GM23338 (cell line): ENCODE measurements around the gene TWF2. TPM values are rescaled to one million over a fixed set of nuclear protein-coding genes. Genes with fewer than 3 reads are reported as not detected.

ENCODE experiments used
- ATAC-seq: fragments of 200-7000 bp; cut with Tn5 transposase; 3 replicates; pipeline ENCODE4 v1.9.1; 2020
- DNase-seq: peaks from one replicate; pipeline ENCODE4 v3.0.0-alpha.2; 2015; ENCODE audit warnings: low spot score
- H2AFZ ChIP-seq: fragments of 200-600 bp; sonication (generic); 2 replicates; pipeline ENCODE4 v1.8.0; 2016; ENCODE audit warnings: antibody characterized with exemption, mild to moderate bottlenecking, moderate library complexity
- H3F3A ChIP-seq: fragments of 200-600 bp; sonication (generic); replicated peaks from 2 replicates; pipeline ENCODE4 v1.8.0; 2017; ENCODE audit warnings: antibody characterized with exemption, mixed run types, low read depth
- H3K27ac ChIP-seq: fragments of 200-600 bp; sonication (generic); 2 replicates; pipeline ENCODE4 v1.6.1; 2016; ENCODE audit warnings: low read depth
- H3K27me3 ChIP-seq: fragments of 200-600 bp; sonication (generic); 2 replicates; pipeline ENCODE4 v1.8.0; 2016; ENCODE audit warnings: mild to moderate bottlenecking, mixed run types, moderate library complexity; ENCODE audit not compliant: insufficient read depth
- H3K36me3 ChIP-seq: fragments of 200-600 bp; sonication (generic); 2 replicates; pipeline ENCODE4 v1.8.0; 2016; ENCODE audit warnings: mild to moderate bottlenecking; ENCODE audit not compliant: insufficient read depth
- H3K4me1 ChIP-seq: fragments of 200-600 bp; sonication (generic); 2 replicates; pipeline ENCODE4 v1.8.0; 2016; ENCODE audit warnings: mild to moderate bottlenecking, moderate library complexity; ENCODE audit not compliant: insufficient read depth
- H3K4me2 ChIP-seq: fragments of 200-600 bp; sonication (generic); 2 replicates; pipeline ENCODE4 v1.7.1; 2017; ENCODE audit warnings: mixed run types
- H3K4me3 ChIP-seq: fragments of 200-600 bp; sonication (generic); 2 replicates; pipeline ENCODE4 v1.6.1; 2016; ENCODE audit warnings: mixed run types
- H3K79me2 ChIP-seq: fragments of 200-600 bp; sonication (generic); replicated peaks from 2 replicates; pipeline ENCODE4 v1.8.0; 2017; ENCODE audit warnings: mild to moderate bottlenecking; ENCODE audit not compliant: insufficient read depth
- H3K9me2 ChIP-seq: fragments of 200-600 bp; sonication (generic); 2 replicates; pipeline ENCODE4 v1.8.0; 2017; ENCODE audit not compliant: insufficient read depth
- H4K20me1 ChIP-seq: fragments of 200-600 bp; sonication (generic); replicated peaks from 2 replicates; pipeline ENCODE4 v1.8.0; 2017; ENCODE audit warnings: mild to moderate bottlenecking; ENCODE audit not compliant: insufficient read depth
- H3K27ac Mint-ChIP-seq: 2 replicates; pipeline ENCODE4 v1.8.0; 2020; ENCODE audit warnings: inconsistent platforms, mild to moderate bottlenecking, moderate library complexity, mixed read lengths
- H3K27me3 Mint-ChIP-seq: 3 replicates; pipeline ENCODE4 v1.8.0; 2022; ENCODE audit warnings: low read depth, mild to moderate bottlenecking, moderate library complexity, mixed read lengths, inconsistent platforms; ENCODE audit not compliant: insufficient read depth, poor library complexity
- H3K36me3 Mint-ChIP-seq: 3 replicates; pipeline ENCODE4 v1.8.0; 2021; ENCODE audit warnings: low read depth, mild to moderate bottlenecking, inconsistent platforms, moderate library complexity, mixed read lengths
- H3K4me1 Mint-ChIP-seq: 3 replicates; pipeline ENCODE4 v1.8.0; 2020; ENCODE audit warnings: mild to moderate bottlenecking, inconsistent platforms, mixed read lengths
- H3K4me3 Mint-ChIP-seq: 3 replicates; pipeline ENCODE4 v1.8.0; 2021; ENCODE audit warnings: moderate library complexity, mild to moderate bottlenecking, inconsistent platforms, mixed read lengths
- H3K9me3 Mint-ChIP-seq: 3 replicates; pipeline ENCODE4 v1.8.0; 2020; ENCODE audit warnings: moderate library complexity, mild to moderate bottlenecking, inconsistent platforms, mixed read lengths
- CREB1 ChIP-seq: fragments of 250-450 bp; sonication (Bioruptor Pico); IDR thresholded peaks from 2 replicates; pipeline ENCODE4 v1.5.0; 2020; ENCODE audit warnings: low read depth, mild to moderate bottlenecking, moderate library complexity
- ETS1 ChIP-seq: IDR thresholded peaks from 2 replicates; pipeline ENCODE4 v1.6.1; 2016; ENCODE audit warnings: antibody characterized with exemption
- EZH2 ChIP-seq: fragments of 200-600 bp; sonication (generic); IDR thresholded peaks from one replicate; pipeline ENCODE4 v1.8.0; 2017; ENCODE audit warnings: antibody characterized with exemption, mild to moderate bottlenecking, low read depth; ENCODE audit not compliant: unreplicated experiment
- EZH2phosphoT487 ChIP-seq: fragments of 200-600 bp; sonication (generic); IDR thresholded peaks from one replicate; pipeline ENCODE4 v1.8.1; 2018; ENCODE audit warnings: antibody characterized with exemption; ENCODE audit not compliant: unreplicated experiment
- JUNB ChIP-seq: IDR thresholded peaks from one replicate; pipeline ENCODE4 v1.6.1; 2016; ENCODE audit warnings: antibody characterized with exemption; ENCODE audit not compliant: unreplicated experiment
- NANOG ChIP-seq: IDR thresholded peaks from 2 replicates; pipeline ENCODE4 v1.6.1; 2016; ENCODE audit warnings: antibody characterized with exemption, borderline replicate concordance
- POLR2AphosphoS5 ChIP-seq: IDR thresholded peaks from 2 replicates; pipeline ENCODE4 v1.6.1; 2016; ENCODE audit warnings: antibody characterized with exemption, low read depth
- REST ChIP-seq: IDR thresholded peaks from one replicate; pipeline ENCODE4 v1.6.1; 2018; ENCODE audit warnings: antibody characterized with exemption; ENCODE audit not compliant: unreplicated experiment
- STAT1 ChIP-seq: IDR thresholded peaks from one replicate; pipeline ENCODE4 v1.6.1; 2016; ENCODE audit warnings: antibody characterized with exemption; ENCODE audit not compliant: unreplicated experiment
- ZNF114 ChIP-seq: fragments of 250-450 bp; sonication (Bioruptor Pico); IDR thresholded peaks from 2 replicates; pipeline ENCODE4 v1.5.0; 2020; ENCODE audit warnings: mild to moderate bottlenecking, moderate library complexity
- ZNF331 ChIP-seq: fragments of 250-450 bp; sonication (Bioruptor Pico); IDR thresholded peaks from 2 replicates; pipeline ENCODE4 v1.5.0; 2020; ENCODE audit warnings: low read depth, mild to moderate bottlenecking, moderate library complexity
- polyA plus RNA-seq: library from polyadenylated mRNA; unstranded; fragments of >200 nt; fragmentation: Nextera tagmentation; extraction: Ambion mirVana; gene quantifications from 2 replicates; pipeline ENCODE4 v1.2.1, GENCODE V29; 2016
- total RNA-seq: library from RNA; depleted of rRNA; stranded (reverse); fragments of >200 nt; shearing (Covaris generic); gene quantifications from 2 replicates; pipeline ENCODE4 v1.2.3, GENCODE V29; 2014
- TF ChIP-seq, protein P1 (sequence below), 2 experiments: fragments of 200-600 bp in 1 of 2; sonication (generic) in 1 of 2; conservative IDR thresholded peaks; 2 replicates each; pipeline versions ENCODE4 v1.5.1 to v1.6.1; 2016 to 2017; ENCODE audit warnings: antibody characterized with exemption in 2 of 2, low read depth in 2 of 2, mild to moderate bottlenecking in 2 of 2, moderate library complexity in 1 of 2
- TF ChIP-seq, protein P2 (sequence below): fragments of 250-450 bp; sonication (Bioruptor Pico); IDR thresholded peaks from 2 replicates; pipeline ENCODE4 v1.5.0; 2020; ENCODE audit warnings: mild to moderate bottlenecking, moderate library complexity

TWF2 gene
- total and polyA plus RNA-seq, 2 experiments from 2014 or later = 38.9 to 120 TPM

- H2AFZ ChIP-seq = no peak overlapping the region
- no peak for DNase-seq
- peaks cover 3% of the 10 kb centered on the region for H3K4me1 ChIP-seq
- no peak overlapping the region for H3K4me3 Mint-ChIP-seq
- no peaks in the 10 kb centered on the region for H3F3A ChIP-seq
- H4K20me1 ChIP-seq = no peaks in the 10 kb centered on the region
- H3K36me3 ChIP-seq = no peaks in the 10 kb centered on the region
- ATAC-seq = no peak
- no peak overlapping the region for H3K27ac Mint-ChIP-seq
- H3K36me3 Mint-ChIP-seq = no peaks in the 10 kb centered on the region; the same call in 2 of the 3 replicates
- H3K4me3 ChIP-seq = no peak overlapping the region
- H3K79me2 ChIP-seq = no peaks in the 10 kb centered on the region
- H3K27me3 ChIP-seq = no peaks in the 10 kb centered on the region
- H3K9me3 Mint-ChIP-seq = no peaks in the 10 kb centered on the region
- H3K27ac ChIP-seq = no peak overlapping the region
- H3K27me3 Mint-ChIP-seq = peaks cover 15% of the 10 kb centered on the region
- no peak overlapping the region for H3K4me2 ChIP-seq
- TF ChIP-seq EZH2phosphoT487 (no peak), EZH2 (no peak), ETS1 (no peak), ZNF114 (CRISPR knock-in tag) (no peak), STAT1 (no peak), REST (no peak), ZNF331 (CRISPR knock-in tag) (no peak), CREB1 (CRISPR knock-in tag) (no peak), POLR2AphosphoS5 (no peak), JUNB (no peak), NANOG (no peak)
- TF ChIP-seq, protein P1, sequence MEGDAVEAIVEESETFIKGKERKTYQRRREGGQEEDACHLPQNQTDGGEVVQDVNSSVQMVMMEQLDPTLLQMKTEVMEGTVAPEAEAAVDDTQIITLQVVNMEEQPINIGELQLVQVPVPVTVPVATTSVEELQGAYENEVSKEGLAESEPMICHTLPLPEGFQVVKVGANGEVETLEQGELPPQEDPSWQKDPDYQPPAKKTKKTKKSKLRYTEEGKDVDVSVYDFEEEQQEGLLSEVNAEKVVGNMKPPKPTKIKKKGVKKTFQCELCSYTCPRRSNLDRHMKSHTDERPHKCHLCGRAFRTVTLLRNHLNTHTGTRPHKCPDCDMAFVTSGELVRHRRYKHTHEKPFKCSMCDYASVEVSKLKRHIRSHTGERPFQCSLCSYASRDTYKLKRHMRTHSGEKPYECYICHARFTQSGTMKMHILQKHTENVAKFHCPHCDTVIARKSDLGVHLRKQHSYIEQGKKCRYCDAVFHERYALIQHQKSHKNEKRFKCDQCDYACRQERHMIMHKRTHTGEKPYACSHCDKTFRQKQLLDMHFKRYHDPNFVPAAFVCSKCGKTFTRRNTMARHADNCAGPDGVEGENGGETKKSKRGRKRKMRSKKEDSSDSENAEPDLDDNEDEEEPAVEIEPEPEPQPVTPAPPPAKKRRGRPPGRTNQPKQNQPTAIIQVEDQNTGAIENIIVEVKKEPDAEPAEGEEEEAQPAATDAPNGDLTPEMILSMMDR (conservative IDR thresholded peaks at IDR 0.05; ENCODE audit: low read depth in 2 of 2) = no peak
- TF ChIP-seq, protein P2, sequence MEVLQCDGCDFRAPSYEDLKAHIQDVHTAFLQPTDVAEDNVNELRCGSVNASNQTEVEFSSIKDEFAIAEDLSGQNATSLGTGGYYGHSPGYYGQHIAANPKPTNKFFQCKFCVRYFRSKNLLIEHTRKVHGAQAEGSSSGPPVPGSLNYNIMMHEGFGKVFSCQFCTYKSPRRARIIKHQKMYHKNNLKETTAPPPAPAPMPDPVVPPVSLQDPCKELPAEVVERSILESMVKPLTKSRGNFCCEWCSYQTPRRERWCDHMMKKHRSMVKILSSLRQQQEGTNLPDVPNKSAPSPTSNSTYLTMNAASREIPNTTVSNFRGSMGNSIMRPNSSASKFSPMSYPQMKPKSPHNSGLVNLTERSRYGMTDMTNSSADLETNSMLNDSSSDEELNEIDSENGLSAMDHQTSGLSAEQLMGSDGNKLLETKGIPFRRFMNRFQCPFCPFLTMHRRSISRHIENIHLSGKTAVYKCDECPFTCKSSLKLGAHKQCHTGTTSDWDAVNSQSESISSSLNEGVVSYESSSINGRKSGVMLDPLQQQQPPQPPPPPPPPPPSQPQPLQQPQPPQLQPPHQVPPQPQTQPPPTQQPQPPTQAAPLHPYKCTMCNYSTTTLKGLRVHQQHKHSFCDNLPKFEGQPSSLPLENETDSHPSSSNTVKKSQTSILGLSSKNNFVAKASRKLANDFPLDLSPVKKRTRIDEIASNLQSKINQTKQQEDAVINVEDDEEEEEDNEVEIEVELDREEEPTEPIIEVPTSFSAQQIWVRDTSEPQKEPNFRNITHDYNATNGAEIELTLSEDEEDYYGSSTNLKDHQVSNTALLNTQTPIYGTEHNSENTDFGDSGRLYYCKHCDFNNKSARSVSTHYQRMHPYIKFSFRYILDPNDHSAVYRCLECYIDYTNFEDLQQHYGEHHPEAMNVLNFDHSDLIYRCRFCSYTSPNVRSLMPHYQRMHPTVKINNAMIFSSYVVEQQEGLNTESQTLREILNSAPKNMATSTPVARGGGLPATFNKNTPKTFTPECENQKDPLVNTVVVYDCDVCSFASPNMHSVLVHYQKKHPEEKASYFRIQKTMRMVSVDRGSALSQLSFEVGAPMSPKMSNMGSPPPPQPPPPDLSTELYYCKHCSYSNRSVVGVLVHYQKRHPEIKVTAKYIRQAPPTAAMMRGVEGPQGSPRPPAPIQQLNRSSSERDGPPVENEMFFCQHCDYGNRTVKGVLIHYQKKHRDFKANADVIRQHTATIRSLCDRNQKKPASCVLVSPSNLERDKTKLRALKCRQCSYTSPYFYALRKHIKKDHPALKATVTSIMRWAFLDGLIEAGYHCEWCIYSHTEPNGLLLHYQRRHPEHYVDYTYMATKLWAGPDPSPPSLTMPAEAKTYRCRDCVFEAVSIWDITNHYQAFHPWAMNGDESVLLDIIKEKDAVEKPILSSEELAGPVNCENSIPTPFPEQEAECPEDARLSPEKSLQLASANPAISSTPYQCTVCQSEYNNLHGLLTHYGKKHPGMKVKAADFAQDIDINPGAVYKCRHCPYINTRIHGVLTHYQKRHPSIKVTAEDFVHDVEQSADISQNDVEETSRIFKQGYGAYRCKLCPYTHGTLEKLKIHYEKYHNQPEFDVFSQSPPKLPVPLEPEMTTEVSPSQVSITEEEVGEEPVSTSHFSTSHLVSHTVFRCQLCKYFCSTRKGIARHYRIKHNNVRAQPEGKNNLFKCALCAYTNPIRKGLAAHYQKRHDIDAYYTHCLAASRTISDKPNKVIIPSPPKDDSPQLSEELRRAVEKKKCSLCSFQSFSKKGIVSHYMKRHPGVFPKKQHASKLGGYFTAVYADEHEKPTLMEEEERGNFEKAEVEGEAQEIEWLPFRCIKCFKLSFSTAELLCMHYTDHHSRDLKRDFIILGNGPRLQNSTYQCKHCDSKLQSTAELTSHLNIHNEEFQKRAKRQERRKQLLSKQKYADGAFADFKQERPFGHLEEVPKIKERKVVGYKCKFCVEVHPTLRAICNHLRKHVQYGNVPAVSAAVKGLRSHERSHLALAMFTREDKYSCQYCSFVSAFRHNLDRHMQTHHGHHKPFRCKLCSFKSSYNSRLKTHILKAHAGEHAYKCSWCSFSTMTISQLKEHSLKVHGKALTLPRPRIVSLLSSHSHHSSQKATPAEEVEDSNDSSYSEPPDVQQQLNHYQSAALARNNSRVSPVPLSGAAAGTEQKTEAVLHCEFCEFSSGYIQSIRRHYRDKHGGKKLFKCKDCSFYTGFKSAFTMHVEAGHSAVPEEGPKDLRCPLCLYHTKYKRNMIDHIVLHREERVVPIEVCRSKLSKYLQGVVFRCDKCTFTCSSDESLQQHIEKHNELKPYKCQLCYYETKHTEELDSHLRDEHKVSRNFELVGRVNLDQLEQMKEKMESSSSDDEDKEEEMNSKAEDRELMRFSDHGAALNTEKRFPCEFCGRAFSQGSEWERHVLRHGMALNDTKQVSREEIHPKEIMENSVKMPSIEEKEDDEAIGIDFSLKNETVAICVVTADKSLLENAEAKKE = no peak
- H3K9me2 ChIP-seq = no peaks in the 10 kb centered on the region
- peaks cover 11% of the 10 kb centered on the region for H3K4me1 Mint-ChIP-seq
Measured at GRCh38 chr3:52222319-52223221, 16.4 kb downstream of the TWF2 start.
